GM18909 (cell line): ENCODE results near the gene PDIA5.

Source experiments
- ATAC-seq: cut with Tn5 transposase; IDR thresholded peaks from one replicate; pipeline ENCODE4 v1.9.1; 2021; ENCODE audit warnings: mild to moderate bottlenecking; ENCODE audit not compliant: unreplicated experiment, poor library complexity

Gene PDIA5

DNA sequence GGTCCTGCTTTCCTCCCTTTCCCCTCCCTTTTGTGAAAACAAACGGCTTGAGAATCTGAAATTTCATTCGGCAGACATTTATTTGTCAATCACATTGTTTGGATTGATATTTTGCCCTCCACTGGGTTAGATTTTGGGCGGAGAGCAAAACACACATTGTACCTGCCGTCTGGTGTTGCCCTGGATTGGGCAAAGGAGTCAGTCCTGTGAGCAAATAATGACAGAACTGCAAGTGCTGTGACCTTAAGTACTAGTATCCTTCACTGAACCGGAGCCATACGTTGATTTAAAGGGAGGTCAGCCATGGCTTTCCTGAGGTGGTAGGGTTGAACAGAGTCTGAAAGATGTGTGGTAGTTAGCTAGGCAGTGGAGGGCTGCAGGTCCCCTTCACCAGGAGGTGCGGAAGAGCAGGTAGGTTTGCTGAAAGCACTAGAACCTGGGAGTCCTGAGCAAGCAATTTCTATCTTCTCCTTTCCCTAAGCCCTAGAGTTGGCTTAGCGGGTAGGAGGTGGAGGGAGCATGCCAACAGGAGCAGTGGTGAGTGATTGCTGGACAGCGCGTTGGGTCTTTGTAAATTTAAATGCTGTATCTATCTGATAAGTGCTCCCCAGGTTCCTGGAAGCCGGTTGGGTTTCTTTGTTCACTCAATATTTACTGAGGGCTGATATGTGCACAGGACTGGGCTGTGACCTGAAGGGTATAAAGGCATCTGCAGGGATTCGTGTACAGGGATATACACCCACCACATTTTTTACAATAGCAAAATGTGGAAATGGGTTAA, 2.0 kb downstream of the PDIA5 start:
- no peak for ATAC-seq

- ATAC-seq = no peak
Observed at GRCh38 chr3:123070510-123070909, 3.7 kb downstream of the PDIA5 start.

GRCh38 chr3:123071146-123071545, 4.3 kb downstream of the PDIA5 start:
- no peak for ATAC-seq

DNA sequence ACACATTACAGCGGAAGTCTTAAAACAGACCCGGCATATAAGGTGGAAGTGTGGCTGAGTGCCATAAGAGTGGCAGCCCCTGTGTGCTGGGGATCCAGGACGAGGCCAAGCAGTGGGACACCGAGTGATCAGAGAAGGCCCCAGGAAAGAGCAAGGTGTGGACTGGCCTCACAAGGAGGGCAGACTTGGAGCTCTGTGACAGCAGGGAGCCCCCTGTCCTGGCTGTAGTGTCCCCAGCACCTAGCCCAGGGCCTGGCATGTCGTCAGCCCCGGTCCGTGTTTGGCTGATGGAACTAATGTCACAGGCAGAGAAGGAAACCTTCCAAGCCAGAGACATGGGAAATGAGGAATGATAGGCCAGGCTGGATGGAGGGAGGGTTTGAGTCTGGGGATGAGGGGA, 4.8 kb downstream of the PDIA5 start:
- ATAC-seq = no peak

DNA sequence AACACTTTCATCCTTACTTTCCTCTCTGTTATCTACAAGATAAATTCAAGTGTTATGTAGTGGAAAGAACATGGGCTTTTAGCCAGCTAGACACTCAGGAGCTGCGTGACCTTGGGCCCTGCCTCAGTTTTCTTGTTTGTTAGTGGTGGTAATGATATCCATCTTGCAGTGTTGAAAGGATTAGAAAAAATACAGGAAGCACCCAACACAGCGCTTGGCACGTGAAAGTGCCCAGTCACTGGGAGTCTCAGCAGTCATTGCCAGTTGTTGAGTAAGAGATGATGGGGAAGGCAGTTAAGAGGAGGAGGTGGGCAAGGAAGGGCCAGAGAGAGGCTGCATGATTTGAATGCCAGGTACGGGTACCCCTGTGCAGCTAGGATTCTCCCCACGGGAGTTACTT, 5.3 kb downstream of the PDIA5 start:
- ATAC-seq = no peak

DNA sequence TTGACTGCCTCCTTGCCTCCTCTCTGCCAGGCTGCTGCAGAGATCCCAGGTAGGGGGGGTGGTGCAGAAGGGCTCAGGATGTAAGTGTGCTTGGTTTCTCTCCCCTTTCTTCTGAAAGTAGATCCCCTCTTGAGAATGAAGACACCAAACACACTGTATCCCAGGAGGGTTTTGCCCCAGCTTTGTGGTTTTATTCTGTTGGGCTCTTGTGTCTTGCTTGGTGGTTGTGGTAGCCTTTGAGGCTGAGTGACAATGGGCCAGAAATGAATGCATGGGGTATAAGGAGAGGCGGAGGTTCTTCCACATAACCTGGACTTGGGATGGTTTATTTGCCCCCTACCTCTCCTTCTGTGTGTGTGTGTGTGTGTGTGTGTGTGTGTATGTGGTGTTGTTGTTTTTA, 5.7 kb downstream of the PDIA5 start:
- ATAC-seq = no peak

DNA sequence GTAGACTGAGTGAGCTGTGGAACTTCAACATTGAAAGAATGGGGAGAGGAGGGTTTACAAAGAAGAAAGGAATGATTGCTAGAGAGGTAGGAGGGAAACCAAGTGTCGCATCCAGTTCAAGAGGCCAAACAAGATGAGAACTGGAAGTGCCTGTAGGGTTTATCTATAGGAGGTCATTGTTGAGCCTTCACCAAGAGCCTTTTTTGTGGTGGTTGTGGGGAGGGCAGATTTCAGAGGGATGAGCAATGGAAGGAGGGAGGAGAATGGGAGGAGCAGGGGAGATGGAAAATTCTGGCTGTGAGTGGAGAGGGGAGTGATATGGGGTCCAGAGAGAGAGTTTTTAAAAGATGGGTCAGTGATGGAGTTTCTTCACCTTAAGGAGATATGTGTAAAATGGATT, 8.5 kb downstream of the PDIA5 start:
- ATAC-seq = no peak

DNA sequence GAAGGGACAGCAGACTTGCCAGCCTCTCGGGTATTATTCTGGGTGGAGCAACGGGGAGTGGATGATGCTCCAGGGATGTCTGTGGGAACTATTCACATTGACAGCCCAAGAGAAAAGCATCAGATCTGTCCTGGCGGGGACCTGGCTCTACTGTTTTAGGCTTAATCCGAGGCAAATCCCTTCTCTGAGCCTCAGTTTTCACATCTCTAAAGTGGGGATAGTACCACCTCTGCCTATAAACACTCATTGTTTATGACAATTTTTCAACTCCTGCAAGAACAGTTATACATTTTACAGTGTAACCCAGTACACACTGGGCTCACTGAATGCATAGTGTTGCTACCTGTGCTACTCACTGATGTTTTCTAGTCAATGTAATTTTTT, 9.3 kb downstream of the PDIA5 start:
- ATAC-seq = no peak

DNA sequence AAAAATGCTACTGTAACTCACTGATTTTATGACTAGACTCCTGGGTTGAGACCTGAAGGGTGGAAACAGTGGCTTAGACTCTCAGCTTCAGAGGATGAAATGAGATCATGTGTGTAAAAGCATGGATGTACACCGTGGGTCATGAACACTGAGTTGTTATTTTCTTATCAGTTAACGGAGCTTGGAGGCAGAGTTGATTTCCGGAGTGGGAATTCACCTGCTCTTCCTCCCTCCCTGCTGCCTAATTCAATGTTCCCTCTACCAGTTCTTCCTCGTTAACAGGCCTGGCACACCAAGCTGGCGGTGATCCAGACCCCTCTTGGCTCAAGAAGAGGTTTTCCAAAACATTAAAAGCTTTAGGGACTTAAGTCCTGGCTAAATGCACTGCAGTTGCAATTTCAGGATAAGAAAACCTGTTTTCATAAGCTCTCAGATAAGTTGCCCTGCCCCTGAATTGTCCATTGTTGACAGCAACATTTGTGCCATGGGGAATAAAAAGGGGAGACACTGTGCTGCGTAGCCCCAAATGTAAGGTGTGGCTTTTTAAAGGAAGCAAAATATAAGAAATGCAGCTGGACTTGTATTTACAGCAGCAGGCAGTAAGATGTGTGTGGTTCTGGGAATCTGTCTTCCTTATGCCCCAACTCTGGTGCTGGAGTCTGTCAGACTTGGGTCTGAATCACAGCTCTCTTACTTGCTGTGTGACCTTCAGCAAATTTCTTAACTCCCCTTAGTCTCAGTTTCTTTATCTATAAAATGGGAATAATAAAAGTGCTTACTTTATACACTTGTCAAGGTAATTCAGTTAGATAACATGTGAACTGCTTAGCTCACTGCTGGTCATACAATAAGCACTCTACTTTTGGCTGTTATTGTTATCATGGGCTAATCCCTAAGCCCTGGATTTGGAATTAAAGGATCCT, 9.9 kb downstream of the PDIA5 start:
- no peak for ATAC-seq

DNA sequence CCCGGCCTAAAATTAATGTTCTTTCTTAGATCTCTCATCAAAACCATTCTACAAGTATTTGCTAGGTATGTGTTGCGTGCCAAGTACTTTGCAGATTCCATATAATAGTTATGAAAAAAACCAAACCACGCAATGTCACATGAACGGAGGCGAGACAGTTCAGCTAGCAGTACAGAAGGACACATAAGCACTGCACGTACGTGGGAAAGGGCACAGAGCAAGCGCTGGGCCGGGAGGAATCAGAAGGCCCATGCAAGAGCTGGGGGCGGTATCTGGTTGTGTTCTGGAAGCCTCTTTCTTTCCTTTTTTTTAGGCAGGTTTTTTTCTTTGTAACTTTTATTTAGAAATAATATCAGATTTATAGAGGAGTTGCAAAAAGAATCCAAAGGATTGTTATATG, 11.3 kb downstream of the PDIA5 start:
- no peak for ATAC-seq

- no peak for ATAC-seq
Observed at GRCh38 chr3:123080864-123081562, 14.2 kb downstream of the PDIA5 start.

GRCh38 chr3:123081718-123082369, 15.0 kb downstream of the PDIA5 start:
- ATAC-seq = peak; percentile 17

- ATAC-seq = peak; percentile 73
Observed at GRCh38 chr3:123082370-123083065, 15.7 kb downstream of the PDIA5 start.

- no peak for ATAC-seq
Observed at GRCh38 chr3:123083383-123084124, 16.7 kb downstream of the PDIA5 start.

GRCh38 chr3:123084192-123084591, 17.4 kb downstream of the PDIA5 start:
- no peak for ATAC-seq

DNA sequence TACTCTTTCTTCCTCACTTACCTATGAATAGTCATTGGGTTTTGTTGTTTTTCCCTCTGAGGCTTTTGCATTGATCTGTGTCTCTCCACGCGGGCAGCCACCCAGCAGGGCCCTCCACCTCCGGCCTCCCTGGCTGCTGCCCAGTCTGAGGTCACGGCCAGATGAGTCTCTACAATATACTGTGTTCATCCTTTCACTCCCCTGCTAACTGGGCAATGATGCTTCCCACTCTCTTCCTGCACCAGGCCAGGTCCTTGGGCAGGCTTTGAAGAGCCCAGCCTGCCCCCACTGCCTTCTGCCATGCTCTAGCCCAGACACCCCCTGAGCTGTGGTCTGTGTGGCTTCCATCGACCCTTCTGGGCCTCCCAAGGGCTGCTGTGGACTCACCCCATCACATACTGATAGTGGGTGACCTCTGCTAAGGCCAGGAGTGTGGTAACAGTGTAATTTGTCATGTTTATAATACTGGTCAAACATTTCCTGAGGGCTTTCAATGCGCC, 18.0 kb downstream of the PDIA5 start:
- ATAC-seq = no peak

- no peak for ATAC-seq
Observed at GRCh38 chr3:123085293-123085931, 18.6 kb downstream of the PDIA5 start.

DNA sequence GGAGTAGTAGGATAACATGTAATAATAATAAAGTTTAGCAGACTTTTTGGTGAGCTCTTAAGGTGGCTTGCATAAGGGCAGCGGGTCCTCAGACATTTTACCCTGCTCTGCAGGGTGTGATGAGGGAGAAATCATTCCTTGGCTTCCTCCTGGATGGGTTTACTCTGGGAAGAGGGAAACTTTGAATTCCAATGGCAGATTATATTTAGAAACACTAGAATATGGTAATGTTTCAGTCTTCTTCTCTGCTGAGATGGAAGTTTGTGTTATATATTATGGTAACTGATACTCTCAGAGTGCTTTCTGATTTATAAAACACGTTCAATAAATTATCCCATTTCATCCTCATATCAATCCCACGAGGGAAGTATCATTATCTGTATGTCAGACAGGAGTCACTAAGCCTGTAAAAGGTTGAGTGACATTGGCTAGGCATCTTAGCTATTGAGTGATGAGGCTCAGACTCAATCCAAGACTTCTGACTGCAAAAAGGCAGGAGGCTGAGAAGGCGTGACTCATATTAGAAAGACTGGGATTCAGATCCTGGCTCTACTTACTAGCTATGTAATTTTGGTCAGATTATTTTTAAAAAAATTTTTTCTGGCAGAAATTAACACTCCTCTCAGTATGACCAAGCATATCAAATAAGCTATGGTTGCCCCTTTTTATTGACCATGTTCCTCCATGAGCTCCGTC, 19.3 kb downstream of the PDIA5 start:
- ATAC-seq = no peak
